ENCODE results near the gene CBX4.
A peak's percentile ranks its signal among the peaks of the same experiment; 100 is the strongest.

CBX4 gene

GRCh38 chr17:79839356-79840268, at the start of gene CBX4:
CBX4 (minus strand) TSS chr17:79839440; CDS start chr17:79839251, 189 bp downstream.
- Histone ChIP-seq H3K27me3 (ENCODE audit: control insufficient read depth, insufficient read depth, low read length) (peaks cover 69% of the 10 kb centered on the region), H3K4me1 (ENCODE audit: control insufficient read depth, insufficient read depth, low read length) (peaks cover 3% of the 10 kb centered on the region), H3K9me3 (ENCODE audit: control insufficient read depth, insufficient read depth, low read length) (no peaks in the 10 kb centered on the region), H3K36me3 (ENCODE audit: control insufficient read depth, insufficient read depth, low read length) (no peaks in the 10 kb centered on the region), H3K9ac (ENCODE audit: low read depth, low read length) (no peak within 1 kb of the TSS), H3K4me3 (ENCODE audit: low read depth, low read length) (peak within 1 kb of the TSS; percentile 47)

- Histone ChIP-seq H3K4me1 (ENCODE audit: control insufficient read depth, insufficient read depth, low read length) (no peaks in the 10 kb centered on the region), H3K4me3 (ENCODE audit: low read depth, low read length) (no peak overlapping the region), H3K9me3 (ENCODE audit: control insufficient read depth, insufficient read depth, low read length) (no peaks in the 10 kb centered on the region), H3K27me3 (ENCODE audit: control insufficient read depth, insufficient read depth, low read length) (no peaks in the 10 kb centered on the region), H3K9ac (ENCODE audit: low read depth, low read length) (no peak overlapping the region), H3K36me3 (ENCODE audit: control insufficient read depth, insufficient read depth, low read length) (no peaks in the 10 kb centered on the region)
Observed at GRCh38 chr17:79888009-79888540, 48.8 kb upstream of the CBX4 start.

GRCh38 chr17:79887451-79887991, 48.3 kb upstream of the CBX4 start:
- H3K9me3 ChIP-seq (ENCODE audit: control insufficient read depth, insufficient read depth, low read length): no peaks in the 10 kb centered on the region
- H3K27me3 ChIP-seq (ENCODE audit: control insufficient read depth, insufficient read depth, low read length): no peaks in the 10 kb centered on the region
- no peak overlapping the region for H3K4me3 ChIP-seq (ENCODE audit: low read depth, low read length)
- H3K9ac ChIP-seq (ENCODE audit: low read depth, low read length): no peak overlapping the region
- H3K4me1 ChIP-seq (ENCODE audit: control insufficient read depth, insufficient read depth, low read length): no peaks in the 10 kb centered on the region
- no peaks in the 10 kb centered on the region for H3K36me3 ChIP-seq (ENCODE audit: control insufficient read depth, insufficient read depth, low read length)

- no peak overlapping the region for H3K9ac ChIP-seq (ENCODE audit: low read depth, low read length)
- no peaks in the 10 kb centered on the region for H3K36me3 ChIP-seq (ENCODE audit: control insufficient read depth, insufficient read depth, low read length)
- no peaks in the 10 kb centered on the region for H3K27me3 ChIP-seq (ENCODE audit: control insufficient read depth, insufficient read depth, low read length)
- H3K9me3 ChIP-seq (ENCODE audit: control insufficient read depth, insufficient read depth, low read length): no peaks in the 10 kb centered on the region
- H3K4me1 ChIP-seq (ENCODE audit: control insufficient read depth, insufficient read depth, low read length): no peaks in the 10 kb centered on the region
- H3K4me3 ChIP-seq (ENCODE audit: low read depth, low read length): no peak overlapping the region
Observed at GRCh38 chr17:79883202-79883601, 44.0 kb upstream of the CBX4 start.

DNA sequence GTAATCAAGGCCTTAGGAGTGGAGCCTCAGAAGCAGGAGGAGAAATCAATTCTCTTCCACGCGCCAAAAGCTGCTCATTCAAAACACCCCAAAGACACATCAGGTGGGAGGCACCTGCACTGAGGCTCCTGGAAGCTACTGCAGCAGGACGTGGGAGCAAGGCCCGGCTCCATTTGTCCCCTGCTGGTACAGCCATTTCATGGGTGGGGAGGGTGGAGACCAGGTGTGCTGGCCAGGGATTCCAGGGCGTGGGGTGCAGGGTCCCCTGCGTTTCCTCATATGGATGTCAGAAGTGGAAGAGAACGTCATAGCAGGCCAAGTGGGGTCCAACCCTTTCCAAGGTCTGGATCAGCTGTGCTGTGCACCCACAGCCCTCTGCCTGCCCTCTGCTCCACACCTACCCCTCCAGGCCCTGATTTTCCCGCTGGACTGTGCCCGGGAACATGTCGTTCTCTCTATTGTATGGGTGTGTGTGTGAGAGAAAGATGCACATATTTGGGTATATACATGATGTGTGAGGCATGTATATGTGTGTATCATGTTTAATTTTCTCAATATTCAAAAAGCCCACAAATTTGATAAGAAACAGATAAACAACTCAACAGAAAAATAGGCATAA, 39.2 kb upstream of the CBX4 start:
- no peaks in the 10 kb centered on the region for H3K4me1 ChIP-seq (ENCODE audit: control insufficient read depth, insufficient read depth, low read length)
- H3K4me3 ChIP-seq (ENCODE audit: low read depth, low read length): no peak overlapping the region
- H3K9ac ChIP-seq (ENCODE audit: low read depth, low read length): no peak overlapping the region
- no peaks in the 10 kb centered on the region for H3K27me3 ChIP-seq (ENCODE audit: control insufficient read depth, insufficient read depth, low read length)
- H3K9me3 ChIP-seq (ENCODE audit: control insufficient read depth, insufficient read depth, low read length): no peaks in the 10 kb centered on the region
- H3K36me3 ChIP-seq (ENCODE audit: control insufficient read depth, insufficient read depth, low read length): no peaks in the 10 kb centered on the region

DNA sequence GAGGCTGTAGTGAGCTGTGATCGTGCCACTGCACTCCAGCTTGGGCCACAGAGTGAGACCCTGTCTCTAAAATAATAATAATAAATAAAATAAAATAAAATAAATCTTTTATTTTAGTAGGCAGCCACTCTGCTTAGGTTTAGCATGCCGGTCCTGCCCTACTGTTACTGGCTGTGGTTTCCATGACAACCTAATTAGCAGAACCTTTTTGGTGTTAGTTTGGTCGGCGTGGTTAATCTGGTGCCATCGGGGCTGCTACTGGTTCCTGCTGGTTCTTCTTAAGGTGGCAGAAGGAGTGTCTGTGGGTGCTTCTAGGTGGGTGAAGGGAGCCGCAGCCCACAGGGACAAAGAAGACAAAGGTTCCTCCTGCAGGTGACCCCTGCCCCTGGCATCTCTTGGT, 37.8 kb upstream of the CBX4 start:
- H3K4me1 ChIP-seq (ENCODE audit: control insufficient read depth, insufficient read depth, low read length): no peaks in the 10 kb centered on the region
- H3K9me3 ChIP-seq (ENCODE audit: control insufficient read depth, insufficient read depth, low read length): no peaks in the 10 kb centered on the region
- no peak overlapping the region for H3K9ac ChIP-seq (ENCODE audit: low read depth, low read length)
- no peaks in the 10 kb centered on the region for H3K27me3 ChIP-seq (ENCODE audit: control insufficient read depth, insufficient read depth, low read length)
- H3K36me3 ChIP-seq (ENCODE audit: control insufficient read depth, insufficient read depth, low read length): no peaks in the 10 kb centered on the region
- no peak overlapping the region for H3K4me3 ChIP-seq (ENCODE audit: low read depth, low read length)

- no peaks in the 10 kb centered on the region for H3K9me3 ChIP-seq (ENCODE audit: control insufficient read depth, insufficient read depth, low read length)
- H3K4me1 ChIP-seq (ENCODE audit: control insufficient read depth, insufficient read depth, low read length): no peaks in the 10 kb centered on the region
- H3K27me3 ChIP-seq (ENCODE audit: control insufficient read depth, insufficient read depth, low read length): no peaks in the 10 kb centered on the region
- H3K4me3 ChIP-seq (ENCODE audit: low read depth, low read length): no peak overlapping the region
- no peaks in the 10 kb centered on the region for H3K36me3 ChIP-seq (ENCODE audit: control insufficient read depth, insufficient read depth, low read length)
- no peak overlapping the region for H3K9ac ChIP-seq (ENCODE audit: low read depth, low read length)
Observed at GRCh38 chr17:79875511-79875910, 36.3 kb upstream of the CBX4 start.

DNA sequence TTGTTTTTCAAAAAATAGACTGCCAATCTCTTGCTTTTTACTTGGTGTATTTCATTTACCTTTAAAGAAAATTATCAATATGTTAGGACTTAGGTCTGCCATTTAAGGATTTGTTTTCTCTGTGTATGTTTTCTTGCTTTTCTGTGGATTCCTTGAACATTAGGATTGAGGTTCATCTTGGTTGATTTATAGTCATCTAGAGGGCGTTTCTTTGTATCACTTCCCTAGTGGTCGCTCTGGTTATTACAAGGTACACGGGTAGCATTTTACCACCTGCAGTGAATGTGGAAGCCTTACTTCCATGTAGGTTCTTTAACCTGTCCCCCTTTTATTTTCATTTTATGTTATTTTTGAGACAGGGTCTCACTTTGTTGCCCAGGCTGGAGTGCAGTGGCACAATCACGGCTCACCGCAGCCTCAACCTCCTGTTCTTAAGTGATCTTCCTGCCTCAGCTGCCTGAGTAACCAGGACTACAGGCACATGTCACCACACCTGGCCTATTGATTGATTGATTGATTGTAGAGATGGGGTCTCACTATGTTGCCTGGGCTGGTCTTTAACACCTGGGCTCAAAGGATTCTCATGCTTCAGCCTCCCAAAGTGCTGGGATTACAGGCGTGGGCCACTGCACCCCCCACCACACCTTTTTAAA, 35.2 kb upstream of the CBX4 start:
- no peaks in the 10 kb centered on the region for H3K27me3 ChIP-seq (ENCODE audit: control insufficient read depth, insufficient read depth, low read length)
- no peaks in the 10 kb centered on the region for H3K36me3 ChIP-seq (ENCODE audit: control insufficient read depth, insufficient read depth, low read length)

DNA sequence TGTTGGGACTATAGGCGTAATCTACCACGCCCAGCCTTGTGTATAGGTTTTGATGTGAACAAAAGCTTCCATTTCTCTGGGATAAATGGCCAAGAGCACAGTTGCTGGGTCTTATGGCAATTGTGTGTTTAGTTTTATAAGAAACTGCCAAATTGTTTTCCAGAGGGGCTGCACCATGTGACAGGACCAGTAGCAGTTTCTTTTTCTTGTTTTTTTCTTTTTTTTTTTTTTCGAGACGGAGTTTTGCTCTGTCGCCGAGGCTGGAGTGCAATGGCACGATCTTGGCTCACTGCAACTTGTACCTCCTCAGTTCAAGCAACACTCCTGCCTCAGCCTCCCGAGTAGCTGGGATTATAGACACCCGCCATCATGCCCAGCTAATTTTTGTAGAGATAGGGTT, 34.3 kb upstream of the CBX4 start:
- Histone ChIP-seq H3K4me3 (ENCODE audit: low read depth, low read length) (no peak overlapping the region), H3K36me3 (ENCODE audit: control insufficient read depth, insufficient read depth, low read length) (no peaks in the 10 kb centered on the region), H3K9ac (ENCODE audit: low read depth, low read length) (no peak overlapping the region), H3K9me3 (ENCODE audit: control insufficient read depth, insufficient read depth, low read length) (no peaks in the 10 kb centered on the region), H3K27me3 (ENCODE audit: control insufficient read depth, insufficient read depth, low read length) (no peaks in the 10 kb centered on the region), H3K4me1 (ENCODE audit: control insufficient read depth, insufficient read depth, low read length) (peaks cover 3% of the 10 kb centered on the region)

More for the DNA sequence above, 35.2 kb upstream of the CBX4 start:
- H3K4me1 ChIP-seq (ENCODE audit: control insufficient read depth, insufficient read depth, low read length): no peaks in the 10 kb centered on the region
- no peak overlapping the region for H3K4me3 ChIP-seq (ENCODE audit: low read depth, low read length)
- no peaks in the 10 kb centered on the region for H3K9me3 ChIP-seq (ENCODE audit: control insufficient read depth, insufficient read depth, low read length)
- no peak overlapping the region for H3K9ac ChIP-seq (ENCODE audit: low read depth, low read length)

DNA sequence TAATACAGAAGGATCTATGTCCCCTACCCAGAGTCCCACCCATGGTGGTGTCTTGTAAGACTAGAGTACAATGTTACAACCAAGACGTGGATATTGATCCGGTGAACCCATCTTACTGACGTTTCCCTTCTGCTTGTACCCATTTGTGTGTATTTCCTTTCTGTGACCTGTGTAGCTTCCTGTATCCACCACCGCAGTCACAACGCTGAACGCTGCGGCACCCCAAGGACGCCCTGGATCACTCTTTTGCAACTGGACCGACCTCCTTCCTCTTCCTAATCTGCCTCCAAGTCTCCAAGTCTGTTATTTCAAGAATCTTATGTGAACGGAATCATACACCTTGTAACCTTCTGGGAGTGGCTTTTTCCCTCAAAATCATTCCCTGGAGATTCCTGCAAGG, 33.5 kb upstream of the CBX4 start:
- H3K27me3 ChIP-seq (ENCODE audit: control insufficient read depth, insufficient read depth, low read length): no peaks in the 10 kb centered on the region
- no peaks in the 10 kb centered on the region for H3K9me3 ChIP-seq (ENCODE audit: control insufficient read depth, insufficient read depth, low read length)
- no peak overlapping the region for H3K4me3 ChIP-seq (ENCODE audit: low read depth, low read length)
- H3K4me1 ChIP-seq (ENCODE audit: control insufficient read depth, insufficient read depth, low read length): peaks cover 3% of the 10 kb centered on the region
- H3K36me3 ChIP-seq (ENCODE audit: control insufficient read depth, insufficient read depth, low read length): no peaks in the 10 kb centered on the region
- H3K9ac ChIP-seq (ENCODE audit: low read depth, low read length): no peak overlapping the region

DNA sequence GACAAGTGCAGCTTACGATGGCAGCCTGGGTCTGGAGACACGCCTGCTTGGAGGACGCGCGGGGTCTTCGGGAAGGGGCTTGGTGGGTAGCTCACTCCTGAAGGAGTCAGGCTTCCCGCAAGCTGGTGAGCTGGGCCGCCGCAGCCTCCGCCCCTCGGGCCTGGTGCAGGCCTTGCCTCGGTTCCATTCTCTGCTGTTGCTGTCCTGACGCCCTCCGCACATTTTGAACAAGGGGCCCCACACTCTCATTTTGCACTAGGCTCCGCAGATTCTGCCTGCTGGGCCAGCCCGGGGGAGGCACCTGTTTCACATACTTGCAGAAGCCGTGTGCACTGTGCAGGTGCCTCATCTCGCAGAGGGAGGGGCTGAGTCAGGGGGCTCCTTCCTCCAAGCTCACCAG, 31.9 kb upstream of the CBX4 start:
- Histone ChIP-seq H3K9ac (ENCODE audit: low read depth, low read length) (no peak overlapping the region), H3K4me3 (ENCODE audit: low read depth, low read length) (no peak overlapping the region), H3K9me3 (ENCODE audit: control insufficient read depth, insufficient read depth, low read length) (no peaks in the 10 kb centered on the region), H3K27me3 (ENCODE audit: control insufficient read depth, insufficient read depth, low read length) (no peaks in the 10 kb centered on the region), H3K4me1 (ENCODE audit: control insufficient read depth, insufficient read depth, low read length) (peaks cover 3% of the 10 kb centered on the region), H3K36me3 (ENCODE audit: control insufficient read depth, insufficient read depth, low read length) (no peaks in the 10 kb centered on the region)

All from iPS-15b (cell line).